Measurements from ENCODE around the gene BCL3.

- TF ChIP-seq, protein P1, sequence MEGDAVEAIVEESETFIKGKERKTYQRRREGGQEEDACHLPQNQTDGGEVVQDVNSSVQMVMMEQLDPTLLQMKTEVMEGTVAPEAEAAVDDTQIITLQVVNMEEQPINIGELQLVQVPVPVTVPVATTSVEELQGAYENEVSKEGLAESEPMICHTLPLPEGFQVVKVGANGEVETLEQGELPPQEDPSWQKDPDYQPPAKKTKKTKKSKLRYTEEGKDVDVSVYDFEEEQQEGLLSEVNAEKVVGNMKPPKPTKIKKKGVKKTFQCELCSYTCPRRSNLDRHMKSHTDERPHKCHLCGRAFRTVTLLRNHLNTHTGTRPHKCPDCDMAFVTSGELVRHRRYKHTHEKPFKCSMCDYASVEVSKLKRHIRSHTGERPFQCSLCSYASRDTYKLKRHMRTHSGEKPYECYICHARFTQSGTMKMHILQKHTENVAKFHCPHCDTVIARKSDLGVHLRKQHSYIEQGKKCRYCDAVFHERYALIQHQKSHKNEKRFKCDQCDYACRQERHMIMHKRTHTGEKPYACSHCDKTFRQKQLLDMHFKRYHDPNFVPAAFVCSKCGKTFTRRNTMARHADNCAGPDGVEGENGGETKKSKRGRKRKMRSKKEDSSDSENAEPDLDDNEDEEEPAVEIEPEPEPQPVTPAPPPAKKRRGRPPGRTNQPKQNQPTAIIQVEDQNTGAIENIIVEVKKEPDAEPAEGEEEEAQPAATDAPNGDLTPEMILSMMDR (conservative IDR thresholded peaks at IDR 0.05; ENCODE audit: low read depth in 2 of 2): no peak
- no peak for TF ChIP-seq POLR2AphosphoS5 (IDR thresholded peaks at IDR 0.05; ENCODE audit: low read depth)
Measured at GRCh38 chr19:44734357-44734756, 14.2 kb upstream of the BCL3 start.

All from GM23338 (cell line).